GM12878 (cell line): ENCODE measurements around the gene SMARCC2.

Source experiments
- CTCF ChIP-seq, 3 experiments: IDR thresholded peaks in 2 of 3; conservative IDR thresholded peaks in 1 of 3; 2 replicates each; pipeline ENCODE4 v1.5.1; 2011; ENCODE audit warnings: low read depth in 3 of 3, low read length in 3 of 3, mild to moderate bottlenecking in 3 of 3, control low read depth in 2 of 3, moderate library complexity in 2 of 3, inconsistent platforms in 1 of 3, mixed read lengths in 1 of 3; ENCODE audit not compliant: control insufficient read depth in 2 of 3, insufficient read depth in 1 of 3; ENCODE audit errors: extremely low read depth in 1 of 3
- EP300 ChIP-seq, 2 experiments: fragments of 150-350 bp in 1 of 2; IDR thresholded peaks; 2 replicates each; pipeline ENCODE4 v1.6.1; 2011 to 2012; ENCODE audit warnings: low read depth in 2 of 2, low read length in 2 of 2, borderline replicate concordance in 1 of 2, improper control_type of control experiment in 1 of 2, inconsistent platforms in 1 of 2; ENCODE audit not compliant: control insufficient read depth in 1 of 2
- HCFC1 ChIP-seq: fragments of 150-350 bp; IDR thresholded peaks from 2 replicates; pipeline ENCODE4 v1.6.1; 2014; ENCODE audit warnings: low read length
- HDAC2 ChIP-seq: fragments of 200-600 bp; sonication (generic); IDR thresholded peaks from 2 replicates; pipeline ENCODE4 v1.6.1; 2017
- POLR2A ChIP-seq: IDR thresholded peaks from 2 replicates; pipeline ENCODE4 v1.6.1; 2011; ENCODE audit warnings: low read depth, mild to moderate bottlenecking, low read length
- REST ChIP-seq: IDR thresholded peaks from 2 replicates; pipeline ENCODE4 v1.6.1; 2012; ENCODE audit warnings: mild to moderate bottlenecking, low read depth, low read length
- YY1 ChIP-seq: IDR thresholded peaks from 2 replicates; pipeline ENCODE4 v1.6.1; 2011; ENCODE audit warnings: low read depth, mild to moderate bottlenecking, low read length

GRCh38 chr12:56169229-56169759 is 20.0 kb downstream of the SMARCC2 start:
- TF ChIP-seq HCFC1: no peak
- TF ChIP-seq HDAC2: no peak
- no peak for TF ChIP-seq REST
- TF ChIP-seq CTCF (IDR thresholded peaks at IDR 0.05 in 2 of 3, conservative IDR thresholded peaks at IDR 0.05 in 1 of 3; ENCODE audit: control insufficient read depth in 2 of 3, extremely low read depth in 1 of 3, insufficient read depth in 1 of 3, low read depth in 3 of 3, low read length in 3 of 3): no peak
- no peak for TF ChIP-seq YY1
- TF ChIP-seq EP300 (IDR thresholded peaks at IDR 0.05; ENCODE audit: borderline replicate concordance in 1 of 2, control insufficient read depth in 1 of 2, low read depth in 2 of 2, low read length in 2 of 2): no peak
- TF ChIP-seq POLR2A: no peak
